Measurements from ENCODE around the gene WWOX.

GRCh38 chr16:78667675-78668074 is 568.2 kb downstream of the WWOX start:
- TF ChIP-seq CTCF (IDR thresholded peaks at IDR 0.05) (no peak), POLR2A (IDR thresholded peaks at IDR 0.05) (no peak), POLR2AphosphoS5 (IDR thresholded peaks at IDR 0.05) (no peak), EP300 (IDR thresholded peaks at IDR 0.05) (no peak)
